SKM-1 treated with dmso at 0.1 percent for 144 hours (cell line): ENCODE data around the gene RFK.

Experiments
- DNase-seq: peaks from one replicate; lab custom pipeline; 2025; ENCODE audit not compliant: unreplicated experiment; lab: John Stamatoyannopoulos, UW

Gene RFK

DNA sequence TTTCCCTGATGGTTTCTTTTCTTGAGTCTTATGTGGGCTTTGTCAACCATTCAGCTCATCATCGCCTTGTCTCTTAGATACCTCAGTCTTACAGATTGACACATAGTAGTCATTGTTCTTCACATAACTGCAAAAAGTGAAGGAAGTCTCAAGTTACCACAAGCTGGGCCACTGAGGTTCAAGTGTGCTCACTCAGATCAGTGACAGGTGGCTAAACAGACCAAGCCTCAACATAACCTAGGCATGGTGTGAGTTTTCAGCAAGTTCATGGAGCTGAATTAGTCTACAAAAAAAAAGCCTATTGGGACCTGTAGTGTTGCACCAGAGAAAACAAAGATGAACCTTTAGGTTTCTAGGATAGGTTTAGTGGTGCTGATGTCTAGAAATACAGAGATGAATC is 58.2 kb downstream of the RFK start:
- DNase-seq, result no peak
